Stimulated activated CD4-positive, alpha-beta T cell treated with anti-CD3 and anti-CD28 coated beads, TNF-alpha, amount 100 ng/mL, for 24 hours (primary cell): ENCODE results near the gene CCDC180.
A peak's percentile ranks its signal among the peaks of the same experiment; 100 is the strongest.
"Not testable (repeated sequence)": the region's sequence is repeated elsewhere in the genome, so short reads cannot be mapped to it uniquely, and the experiment has no call there.

Source experiments
- DNase-seq, 3 experiments: peaks; one replicate each; pipeline ENCODE4 v3.0.0-alpha.2; 2020; ENCODE audit warnings: low read depth in 3 of 3

CCDC180 gene

DNA sequence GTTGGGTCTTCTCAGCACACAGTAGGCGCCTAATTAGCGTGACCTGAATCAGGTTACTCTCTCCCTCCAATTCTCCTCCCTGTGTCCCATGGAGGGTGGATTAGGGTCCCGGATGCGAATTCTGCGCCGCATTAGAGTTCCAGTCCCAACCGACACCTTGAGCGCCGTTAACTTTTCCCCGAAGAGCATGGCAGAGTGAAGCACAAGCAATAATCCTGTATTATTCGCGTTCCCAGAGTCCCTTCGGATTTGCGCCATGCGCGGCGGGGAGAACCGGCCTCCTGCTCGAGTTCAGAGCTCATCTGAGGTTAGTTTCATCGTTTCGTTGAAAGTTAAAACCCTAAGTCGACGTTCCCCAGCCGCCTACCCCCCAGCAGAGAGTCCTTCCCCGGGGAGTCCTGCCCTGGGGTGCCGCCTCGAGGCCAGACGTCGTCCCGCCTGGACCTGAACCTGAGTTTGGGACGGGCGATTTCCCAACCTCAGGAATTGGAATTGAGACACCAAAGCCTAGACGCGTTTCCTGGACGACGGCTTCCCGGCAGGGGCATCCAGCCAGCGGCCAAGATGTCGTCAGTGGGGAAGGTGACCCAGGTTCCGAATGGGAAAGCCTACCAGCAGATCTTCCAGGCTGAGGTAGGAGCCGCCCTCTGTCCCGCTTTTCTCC, at the start of gene CCDC180:
Gene CCDC180 (plus strand): TSS at position 160 of the 664 bp plus-strand sequence. CDS start 405 bp downstream, at position 565.
- DNase-seq = no peak

GRCh38 chr9:97259834-97260514, 47.5 kb upstream of the CCDC180 start:
- DNase-seq = not testable (repeated sequence)

DNA sequence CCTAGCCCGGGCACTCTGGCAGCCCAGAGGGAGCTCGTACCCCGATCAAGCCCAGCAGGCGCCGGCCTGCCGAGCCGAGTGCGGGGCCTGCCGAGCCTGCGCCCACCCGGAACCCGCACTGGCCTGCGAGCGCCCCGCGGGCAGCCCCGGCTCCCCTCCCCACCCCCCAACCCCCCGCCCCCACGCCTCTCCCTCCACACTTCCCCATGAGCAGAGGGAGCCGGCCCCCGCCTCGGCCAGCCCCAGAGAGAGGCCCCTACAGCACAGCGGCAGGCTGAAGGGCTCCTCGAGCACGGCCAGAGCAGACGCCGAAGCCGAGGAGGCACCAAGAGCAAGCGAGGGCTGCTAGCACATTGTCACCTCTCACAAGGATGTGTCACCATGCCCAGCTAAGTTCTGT, 36.2 kb upstream of the CCDC180 start:
- no peak for DNase-seq

DNA sequence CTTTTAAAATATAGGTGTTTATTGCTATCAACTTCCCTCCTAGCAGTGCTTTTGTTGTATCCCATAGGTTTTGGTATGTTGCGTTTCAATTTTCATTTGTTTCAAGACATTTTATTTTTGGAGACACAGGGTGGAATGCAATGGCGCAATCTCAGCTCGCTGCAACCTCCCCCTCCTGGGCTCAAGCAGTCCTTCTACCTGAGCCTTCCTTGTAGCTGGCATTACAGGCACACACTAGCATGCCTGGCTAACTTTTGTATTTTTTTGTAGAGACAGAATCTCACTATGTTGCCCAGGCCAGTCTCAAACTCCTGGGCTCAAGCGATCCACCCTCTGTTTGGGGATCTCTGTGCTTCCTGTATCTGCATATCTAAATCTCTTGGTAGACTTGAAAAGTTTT, 35.4 kb upstream of the CCDC180 start:
- no peak for DNase-seq

GRCh38 chr9:97276310-97276852, 31.1 kb upstream of the CCDC180 start:
- no peak for DNase-seq

- no peak for DNase-seq
These were observed 29.5 kb upstream of the CCDC180 start for GRCh38 chr9:97277953-97278352.

DNA sequence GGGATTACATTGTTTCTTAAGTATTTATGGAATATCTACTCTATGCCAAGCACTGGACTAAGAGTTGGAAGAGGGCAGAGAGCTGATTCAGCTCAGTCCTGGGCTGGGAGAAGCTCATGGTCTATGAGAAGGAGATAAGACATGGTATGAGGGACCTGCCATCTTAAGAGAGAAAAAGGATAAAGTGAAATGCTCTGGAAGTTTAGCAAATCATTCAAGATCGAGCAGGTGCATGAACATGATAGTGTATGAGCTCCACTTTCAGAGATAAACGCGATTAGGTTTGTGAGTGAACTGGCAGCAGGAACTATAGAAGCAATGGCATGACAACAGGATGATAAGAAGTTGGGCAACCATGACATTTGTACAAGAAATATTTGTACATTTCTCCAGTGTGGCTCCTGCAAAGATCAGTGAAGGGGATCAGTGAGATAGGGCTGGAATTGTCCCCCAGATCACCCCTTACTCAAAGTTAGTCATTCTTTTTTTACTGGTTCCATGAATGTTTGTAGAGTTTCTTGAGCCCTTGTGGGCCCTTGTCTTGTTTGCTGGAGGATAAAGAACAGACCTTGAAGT, 26.6 kb upstream of the CCDC180 start:
- DNase-seq = no peak

GRCh38 chr9:97283768-97284167, 23.7 kb upstream of the CCDC180 start:
- no peak for DNase-seq

DNA sequence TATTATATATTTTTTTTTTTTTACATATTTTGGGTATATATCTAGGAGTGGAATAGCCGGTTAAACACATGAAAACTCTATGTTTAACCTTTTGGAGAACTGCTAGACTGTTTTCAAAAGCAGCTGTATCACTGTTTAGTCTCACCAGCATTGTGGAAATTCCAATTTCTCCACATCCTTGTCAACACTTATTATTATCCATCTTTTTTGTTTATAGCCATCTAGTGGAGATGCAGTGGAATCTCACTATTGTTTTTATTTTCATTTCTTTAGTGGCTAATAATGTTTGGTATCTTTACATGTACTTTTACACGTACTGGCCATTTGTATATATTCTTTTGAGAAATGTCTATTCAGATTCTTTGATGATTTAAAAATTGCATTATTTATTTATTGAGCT, 22.7 kb upstream of the CCDC180 start:
- DNase-seq = no peak

DNA sequence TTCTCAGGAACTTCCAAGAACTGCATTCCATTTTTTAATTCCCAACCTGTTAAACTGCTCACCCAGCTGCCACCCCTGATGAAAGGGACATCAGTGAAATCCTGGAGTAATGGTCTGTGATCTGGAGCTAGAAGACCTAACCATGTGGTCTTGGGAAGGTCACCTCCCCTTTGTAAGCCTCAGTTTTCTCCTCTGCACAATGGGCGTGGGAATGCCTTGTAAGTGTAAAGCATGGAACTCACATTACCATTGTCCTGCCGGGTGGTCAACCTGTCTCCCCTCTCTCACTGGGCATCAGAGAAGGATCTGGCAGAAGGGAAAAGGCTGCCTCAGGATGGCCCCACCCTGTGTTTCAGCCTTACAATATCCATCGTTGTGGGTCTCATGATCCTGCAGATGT, 15.3 kb upstream of the CCDC180 start:
- no peak for DNase-seq

DNA sequence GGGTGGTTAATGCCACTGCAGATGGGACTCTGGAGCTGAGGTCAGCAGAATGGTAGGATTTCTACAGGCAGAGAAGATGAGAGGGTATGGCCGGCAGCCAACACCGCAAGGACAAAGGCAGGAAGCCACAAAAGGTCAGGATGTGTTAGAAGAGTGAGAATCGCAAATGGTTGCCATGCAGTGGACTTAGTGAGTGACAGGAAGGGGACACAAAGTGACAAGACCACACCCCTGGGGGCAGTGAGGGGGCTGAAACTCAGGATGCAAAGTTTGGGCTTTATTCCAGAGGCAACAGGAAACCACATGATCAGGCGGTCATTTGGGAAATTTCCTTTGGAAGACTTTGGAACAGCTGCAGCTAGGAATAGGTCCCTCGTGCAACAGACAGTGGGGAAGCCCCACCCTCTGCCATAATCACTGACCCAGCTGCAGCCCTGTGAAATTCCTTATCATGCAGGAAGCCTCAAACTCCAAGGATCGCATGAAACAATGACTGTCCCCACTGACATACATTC, 14.2 kb upstream of the CCDC180 start:
- no peak for DNase-seq

DNA sequence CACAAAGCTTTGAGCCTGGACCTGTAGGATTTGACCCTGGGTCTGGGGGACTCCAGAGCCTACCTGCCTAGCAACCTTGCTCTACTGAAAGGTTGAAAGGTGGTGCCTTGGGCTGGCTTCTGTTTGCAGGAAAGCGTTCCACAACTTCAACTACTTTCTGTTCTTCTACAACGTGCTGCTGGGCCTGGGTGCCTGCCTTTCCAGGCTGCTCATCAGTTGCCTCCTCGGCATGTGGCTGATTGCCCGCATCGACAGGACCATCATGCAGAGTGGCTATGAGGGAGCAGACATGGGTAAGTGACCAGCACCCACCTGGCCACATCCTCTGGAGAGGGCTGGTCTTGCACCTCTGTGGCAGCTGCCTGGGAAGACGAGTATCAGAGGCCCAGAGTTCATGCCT, 13.6 kb upstream of the CCDC180 start:
- no peak for DNase-seq

DNA sequence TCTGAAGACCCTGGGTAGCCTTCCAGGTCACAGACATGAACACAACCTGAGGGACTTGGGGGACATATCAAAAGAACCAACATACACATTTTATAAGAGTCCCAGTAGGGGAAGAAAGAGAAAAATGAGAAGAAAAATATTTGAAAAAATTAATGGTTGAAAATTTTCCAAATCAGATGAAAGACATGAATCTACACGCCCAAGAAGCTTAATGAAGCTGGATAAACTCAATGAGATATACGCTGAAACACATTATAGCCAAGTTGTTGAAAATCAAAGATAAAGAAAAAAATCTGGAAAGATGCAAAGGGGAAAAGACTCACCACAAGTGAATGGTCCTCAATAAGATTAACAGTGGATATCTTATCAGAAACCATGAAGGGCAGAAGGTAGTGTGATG, 9.6 kb upstream of the CCDC180 start:
- no peak for DNase-seq

DNA sequence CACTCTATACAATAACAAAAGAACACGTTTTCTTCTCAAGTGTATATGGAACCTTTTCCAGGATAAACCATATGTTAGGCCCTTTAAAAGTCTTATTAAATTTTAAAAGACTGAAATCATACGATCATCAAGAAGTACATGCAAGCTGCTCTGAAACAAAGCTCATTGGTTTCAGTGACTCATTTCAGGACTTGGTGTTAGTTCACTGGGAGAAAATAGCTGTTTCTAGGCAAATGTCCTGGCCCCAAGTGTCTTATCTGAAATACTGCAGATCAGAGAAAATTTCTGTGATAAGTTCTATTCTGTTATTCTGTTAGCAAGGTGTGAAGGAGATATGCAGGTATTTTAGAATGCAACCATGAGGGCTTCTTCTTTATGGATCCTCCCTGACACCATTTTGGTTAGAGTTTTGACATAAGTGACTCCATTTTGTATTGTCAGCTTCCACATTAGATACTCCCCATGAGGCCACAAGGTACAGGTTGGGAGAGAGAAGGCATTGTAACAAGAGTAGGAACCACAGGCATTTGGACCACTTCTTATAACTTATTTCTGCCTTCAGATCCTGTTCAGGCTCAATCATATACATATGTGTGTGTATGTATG, 7.5 kb upstream of the CCDC180 start:
- DNase-seq = no peak

DNA sequence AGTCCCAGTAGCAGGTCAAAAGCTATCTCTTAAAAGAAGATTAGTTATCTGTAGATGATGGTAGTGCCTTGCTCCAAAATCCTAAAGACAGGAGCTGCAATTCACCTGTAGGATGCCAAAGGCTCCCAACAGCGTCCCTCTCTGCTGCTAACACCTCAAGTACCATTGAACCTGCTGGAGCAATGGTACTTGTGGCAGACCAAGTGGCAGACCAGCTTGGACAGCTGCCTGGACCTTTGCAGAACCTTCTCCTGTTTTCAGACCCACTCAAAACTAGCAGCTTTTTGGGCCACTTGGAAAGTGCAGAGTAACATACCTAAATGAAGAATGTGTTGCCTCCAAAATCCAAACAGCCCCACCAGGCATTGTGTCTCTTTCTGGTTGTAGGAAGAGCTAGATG, 6.9 kb upstream of the CCDC180 start:
- DNase-seq = no peak

- DNase-seq = no peak
These were observed 5.5 kb upstream of the CCDC180 start for GRCh38 chr9:97301974-97302373.

GRCh38 chr9:97304586-97304985, 2.9 kb upstream of the CCDC180 start:
- no peak for DNase-seq

DNA sequence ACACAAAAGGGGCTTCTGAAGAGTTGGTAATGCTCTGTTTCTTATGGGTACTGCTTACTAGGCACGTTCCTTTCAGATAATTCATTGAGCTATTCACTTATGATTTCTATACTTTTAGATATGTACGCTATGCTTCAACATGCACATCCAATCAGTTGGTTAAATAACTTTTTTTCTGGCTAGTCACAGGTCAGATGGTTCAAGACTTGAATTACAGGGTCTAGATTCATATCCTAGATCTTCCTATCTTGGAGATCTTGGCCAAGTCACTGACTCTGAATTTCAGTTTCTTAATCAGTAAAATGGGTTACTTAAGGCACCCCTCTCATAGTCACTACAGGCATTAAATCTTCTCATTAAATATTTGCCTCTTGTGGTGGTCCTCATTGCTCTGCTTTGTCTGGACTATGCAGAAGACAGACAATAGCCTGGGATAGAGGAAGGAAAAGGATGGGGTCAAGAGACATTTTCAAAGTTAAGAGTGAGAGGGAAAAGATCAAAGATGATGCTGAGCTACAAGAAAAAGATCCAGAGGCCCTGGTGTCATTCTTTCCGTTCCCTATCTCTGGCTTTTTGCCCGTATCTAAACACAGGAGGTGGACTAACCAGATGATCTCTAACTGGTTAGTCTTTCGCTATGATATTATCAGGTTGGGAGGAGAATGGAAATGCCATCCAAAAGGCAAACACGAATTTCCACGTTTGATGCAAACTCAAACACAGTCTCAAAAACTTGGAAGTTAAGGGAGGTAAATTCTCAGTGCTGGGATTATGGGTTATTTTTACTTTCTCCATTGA, 1.8 kb upstream of the CCDC180 start:
- no peak for DNase-seq

DNA sequence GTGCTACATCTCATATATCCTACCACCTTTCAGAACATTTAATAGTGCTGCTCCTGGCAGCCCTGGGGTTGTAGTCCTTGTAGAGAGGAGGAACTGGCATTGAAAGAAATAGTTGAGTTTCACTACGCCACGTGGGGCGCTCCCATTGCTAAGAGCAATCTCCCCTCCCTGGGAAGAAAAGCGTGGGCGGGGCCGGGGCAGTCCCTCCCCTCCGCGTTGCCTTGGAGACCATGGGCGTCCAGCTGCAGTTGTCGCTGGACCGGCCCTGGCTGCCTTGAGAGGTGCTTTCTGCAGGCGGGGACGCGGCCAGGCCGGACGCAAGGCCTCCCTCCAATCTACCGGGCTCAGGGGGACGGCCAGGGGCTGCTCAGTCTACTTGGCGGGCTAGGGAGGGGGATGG, 368 bp upstream of the CCDC180 start:
- DNase-seq = peak in 1 of 3 experiments; percentile 24

- DNase-seq = no peak
These were observed 1.8 kb downstream of the CCDC180 start for GRCh38 chr9:97309260-97309659.

GRCh38 chr9:97310023-97310422, 2.6 kb downstream of the CCDC180 start:
- no peak for DNase-seq

GRCh38 chr9:97310896-97311295, 3.4 kb downstream of the CCDC180 start:
- no peak for DNase-seq
